WERI-Rb-1 (cell line): Measurements from ENCODE around the gene USP13.

ENCODE experiments used
- DNase-seq: peaks from one replicate; pipeline ENCODE4 v3.0.0-alpha.2; 2020
- H3K27ac ChIP-seq: fragments of 250-450 bp; sonication (Bioruptor Pico); 2 replicates; pipeline ENCODE4 v1.5.1; 2020; ENCODE audit warnings: mild to moderate bottlenecking, moderate library complexity
- H3K27me3 ChIP-seq: fragments of 250-450 bp; sonication (Bioruptor Pico); 2 replicates; pipeline ENCODE4 v1.5.1; 2021; ENCODE audit warnings: mild to moderate bottlenecking, low read depth, moderate library complexity; ENCODE audit not compliant: insufficient read depth, severe bottlenecking
- H3K36me3 ChIP-seq: fragments of 250-450 bp; sonication (Bioruptor Pico); 2 replicates; pipeline ENCODE4 v1.5.1; 2020; ENCODE audit warnings: mild to moderate bottlenecking, moderate library complexity
- H3K4me3 ChIP-seq: 2 replicates; pipeline ENCODE4 v1.5.1; 2011; ENCODE audit warnings: low read depth, mild to moderate bottlenecking, control low read depth, low read length
- H3K9me3 ChIP-seq: fragments of 250-450 bp; sonication (Bioruptor Pico); 2 replicates; pipeline ENCODE4 v1.5.1; 2021; ENCODE audit warnings: mild to moderate bottlenecking, moderate library complexity; ENCODE audit not compliant: severe bottlenecking
- TF ChIP-seq, protein P1 (sequence below): IDR thresholded peaks from 2 replicates; pipeline ENCODE4 v1.5.1; 2011; ENCODE audit warnings: low read depth, mild to moderate bottlenecking, control low read depth, inconsistent platforms, low read length

Gene USP13

DNA sequence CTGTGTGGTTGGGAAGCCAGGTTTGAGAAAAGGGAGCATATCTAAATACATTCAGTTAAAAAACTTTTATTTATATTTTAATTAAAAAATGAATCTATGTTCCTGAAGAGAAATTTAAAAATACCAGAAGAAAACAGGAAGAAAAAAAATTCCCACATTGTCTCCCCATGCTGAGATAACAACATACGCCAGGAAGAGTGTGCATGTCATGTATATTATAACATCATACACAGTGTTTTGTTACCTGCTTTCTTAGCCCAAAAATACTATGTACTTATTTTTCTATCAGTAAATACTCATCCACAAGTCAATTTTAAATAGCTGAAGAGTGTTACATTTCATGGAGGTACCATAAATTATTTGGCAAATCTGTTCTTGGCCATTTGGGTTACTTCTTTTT is 18.5 kb downstream of the USP13 start:
- TF ChIP-seq, protein P1, sequence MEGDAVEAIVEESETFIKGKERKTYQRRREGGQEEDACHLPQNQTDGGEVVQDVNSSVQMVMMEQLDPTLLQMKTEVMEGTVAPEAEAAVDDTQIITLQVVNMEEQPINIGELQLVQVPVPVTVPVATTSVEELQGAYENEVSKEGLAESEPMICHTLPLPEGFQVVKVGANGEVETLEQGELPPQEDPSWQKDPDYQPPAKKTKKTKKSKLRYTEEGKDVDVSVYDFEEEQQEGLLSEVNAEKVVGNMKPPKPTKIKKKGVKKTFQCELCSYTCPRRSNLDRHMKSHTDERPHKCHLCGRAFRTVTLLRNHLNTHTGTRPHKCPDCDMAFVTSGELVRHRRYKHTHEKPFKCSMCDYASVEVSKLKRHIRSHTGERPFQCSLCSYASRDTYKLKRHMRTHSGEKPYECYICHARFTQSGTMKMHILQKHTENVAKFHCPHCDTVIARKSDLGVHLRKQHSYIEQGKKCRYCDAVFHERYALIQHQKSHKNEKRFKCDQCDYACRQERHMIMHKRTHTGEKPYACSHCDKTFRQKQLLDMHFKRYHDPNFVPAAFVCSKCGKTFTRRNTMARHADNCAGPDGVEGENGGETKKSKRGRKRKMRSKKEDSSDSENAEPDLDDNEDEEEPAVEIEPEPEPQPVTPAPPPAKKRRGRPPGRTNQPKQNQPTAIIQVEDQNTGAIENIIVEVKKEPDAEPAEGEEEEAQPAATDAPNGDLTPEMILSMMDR, result no peak
- H3K36me3 ChIP-seq, result no peaks in the 10 kb centered on the region
- no peak overlapping the region for H3K4me3 ChIP-seq

DNA sequence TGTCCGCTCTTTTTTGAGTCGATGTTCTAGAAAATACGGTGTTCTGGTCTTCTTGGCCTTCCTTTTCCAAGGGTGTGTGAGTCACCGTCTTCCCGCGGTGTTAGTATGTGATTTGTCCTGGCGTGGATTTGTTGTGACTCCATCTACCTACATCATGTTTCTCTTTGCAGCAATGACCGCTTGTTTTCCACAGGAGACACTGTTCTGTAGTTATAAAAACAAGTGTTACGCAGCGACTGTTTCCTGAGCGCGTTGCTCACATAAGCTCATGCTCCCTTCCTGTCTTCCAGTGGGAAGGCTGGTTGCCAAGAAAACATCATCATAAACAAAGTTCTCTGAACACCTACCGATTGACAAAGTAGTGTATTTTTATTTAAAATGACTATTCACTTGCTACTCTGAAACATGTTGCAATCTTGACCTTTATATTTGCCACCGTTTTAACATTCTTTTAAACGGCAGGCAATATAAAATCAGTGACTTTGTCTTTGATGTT is 19.0 kb downstream of the USP13 start:
- TF ChIP-seq, protein P1, result no peak
- Histone ChIP-seq H3K9me3 (no peaks in the 10 kb centered on the region), H3K27ac (no peak overlapping the region), H3K4me3 (no peak overlapping the region), H3K36me3 (no peaks in the 10 kb centered on the region), H3K27me3 (no peaks in the 10 kb centered on the region)
- no peak for DNase-seq

More for the DNA sequence above, 18.5 kb downstream of the USP13 start:
- no peak for DNase-seq
- no peaks in the 10 kb centered on the region for H3K9me3 ChIP-seq
- no peak overlapping the region for H3K27ac ChIP-seq
- H3K27me3 ChIP-seq, result no peaks in the 10 kb centered on the region

DNA sequence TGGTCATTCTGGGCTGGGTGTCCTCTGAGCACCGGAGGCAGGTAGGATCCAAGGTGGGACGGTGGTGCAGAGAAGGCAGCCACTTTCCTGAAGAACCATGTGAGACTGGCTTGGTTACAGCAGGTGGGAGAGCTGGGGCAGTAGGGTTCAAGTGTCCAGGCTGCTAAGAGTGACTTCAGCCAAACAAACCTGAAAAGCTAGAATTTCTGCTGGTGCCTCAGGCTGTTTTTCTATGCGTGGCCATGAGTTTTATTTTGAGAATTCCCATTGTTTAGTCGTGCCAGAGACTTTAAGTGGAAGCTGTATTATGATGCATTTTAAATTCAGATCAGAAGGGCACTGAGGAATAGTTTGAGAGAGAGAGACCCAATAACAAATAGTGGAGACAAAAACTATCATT is 20.1 kb downstream of the USP13 start:
- TF ChIP-seq, protein P1, result no peak
- Histone ChIP-seq H3K36me3 (no peaks in the 10 kb centered on the region), H3K27me3 (no peaks in the 10 kb centered on the region), H3K27ac (no peak overlapping the region), H3K9me3 (no peaks in the 10 kb centered on the region), H3K4me3 (no peak overlapping the region)
- DNase-seq, result no peak

DNA sequence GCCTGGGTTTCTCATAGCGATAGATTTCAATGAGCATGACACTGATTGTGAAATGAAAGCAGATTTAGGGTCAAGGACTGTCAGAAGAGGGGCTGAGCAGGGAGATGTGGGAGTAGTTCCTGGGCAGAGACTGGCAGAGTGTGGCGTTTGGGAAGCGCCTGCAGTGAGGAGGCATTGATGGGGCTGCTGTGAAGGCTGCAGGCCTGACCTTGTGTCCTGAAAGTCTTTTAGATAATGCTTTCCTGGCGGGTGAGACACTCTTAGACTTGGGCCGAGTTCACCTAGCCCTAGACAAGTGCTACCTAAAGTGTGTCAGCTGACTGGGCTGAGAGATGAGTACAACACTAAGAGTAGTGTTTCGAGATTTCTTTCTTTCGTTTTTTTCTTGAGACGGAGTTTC is 20.7 kb downstream of the USP13 start:
- no peaks in the 10 kb centered on the region for H3K36me3 ChIP-seq
- H3K4me3 ChIP-seq, result no peak overlapping the region
- no peaks in the 10 kb centered on the region for H3K9me3 ChIP-seq
- no peak for DNase-seq
- TF ChIP-seq, protein P1, result no peak
- no peaks in the 10 kb centered on the region for H3K27me3 ChIP-seq
- no peak overlapping the region for H3K27ac ChIP-seq

DNA sequence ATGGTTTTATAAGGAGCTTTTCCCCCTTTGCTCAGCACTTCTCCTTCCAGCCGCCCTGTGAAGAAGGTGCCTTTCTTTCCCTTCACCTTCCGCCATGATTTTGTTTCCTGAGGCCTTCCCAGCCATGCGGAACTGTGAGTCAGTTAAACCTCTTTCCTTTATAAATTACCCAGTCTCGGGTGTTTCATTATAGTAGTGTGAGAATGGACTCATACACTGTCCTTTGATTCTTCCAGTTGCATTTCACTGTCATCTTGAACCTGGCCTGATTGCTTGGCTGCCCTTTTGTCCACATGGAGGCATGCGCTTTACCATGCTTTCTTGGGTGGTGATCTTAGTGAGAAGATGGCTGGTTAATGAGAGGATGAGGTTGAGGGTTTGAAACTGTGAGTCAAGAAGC is 23.2 kb downstream of the USP13 start:
- H3K4me3 ChIP-seq, result no peak overlapping the region
- no peaks in the 10 kb centered on the region for H3K27me3 ChIP-seq
- H3K36me3 ChIP-seq, result no peaks in the 10 kb centered on the region
- no peaks in the 10 kb centered on the region for H3K9me3 ChIP-seq
- TF ChIP-seq, protein P1, result no peak
- H3K27ac ChIP-seq, result no peak overlapping the region
- no peak for DNase-seq

DNA sequence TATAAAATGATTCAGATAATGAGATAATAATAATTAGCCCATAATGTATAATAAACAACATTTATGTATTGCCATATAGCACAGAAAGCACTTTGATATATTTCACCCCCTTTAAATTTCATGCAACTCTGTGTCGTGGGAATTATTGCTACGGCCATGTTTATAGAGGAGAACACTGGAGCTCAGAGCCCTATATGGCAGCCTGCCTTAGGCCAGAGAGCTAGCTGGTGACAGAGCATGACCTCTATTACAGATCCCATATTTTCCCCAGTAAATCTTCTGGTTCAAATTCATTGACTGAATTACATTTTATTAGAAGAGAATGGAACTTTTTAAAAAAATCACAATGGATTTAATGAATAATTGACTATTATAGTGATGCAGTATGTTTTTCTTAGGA is 25.0 kb downstream of the USP13 start:
- H3K27me3 ChIP-seq, result no peaks in the 10 kb centered on the region
- no peaks in the 10 kb centered on the region for H3K36me3 ChIP-seq
- TF ChIP-seq, protein P1, result no peak
- DNase-seq, result no peak
- no peak overlapping the region for H3K27ac ChIP-seq
- H3K4me3 ChIP-seq, result no peak overlapping the region
- H3K9me3 ChIP-seq, result no peaks in the 10 kb centered on the region
